RWPE1 (cell line): ENCODE measurements around the gene SNAPIN.
A peak's percentile ranks its signal among the peaks of the same experiment; 100 is the strongest.

Source experiments
- CTCF ChIA-PET: fragments of 350-600 bp; sonication (Branson Sonifier 250); formaldehyde crosslinking; extraction: SDS; loops from one replicate; lab custom pipeline; 2021; lab: Yijun Ruan, JAX
- POLR2A ChIA-PET: fragments of 400-600 bp; formaldehyde crosslinking; extraction: SDS; loops from one replicate; lab custom pipeline; 2020; ENCODE audit warnings: antibody characterized with exemption; ENCODE audit not compliant: low non-redundant PET; lab: Yijun Ruan, JAX
- DNase-seq: peaks from one replicate; pipeline ENCODE4 v3.0.0; 2012; ENCODE audit warnings: low spot score
- H3K27ac ChIP-seq: fragments of 450-650 bp; 2 replicates; pipeline ENCODE4 v1.5.1; 2017
- CTCF ChIP-seq: fragments of 450-650 bp; conservative IDR thresholded peaks from 2 replicates; pipeline ENCODE4 v1.5.1; 2017; ENCODE audit warnings: low read depth, mild to moderate bottlenecking

SNAPIN gene

GRCh38 chr1:153698923-153699714 is 40.6 kb downstream of the SNAPIN start:
- no peak for TF ChIP-seq CTCF
- no peak overlapping the region for H3K27ac ChIP-seq
- peak; percentile 41 for DNase-seq
- ChIA-PET POLR2A (no interaction called here), CTCF (no interaction called here)

- CTCF ChIA-PET = no interaction called here
- TF ChIP-seq CTCF = no peak
- DNase-seq = no peak
- no peak overlapping the region for H3K27ac ChIP-seq
- POLR2A ChIA-PET = no interaction called here
Observed at GRCh38 chr1:153699768-153700167, 41.3 kb downstream of the SNAPIN start.

GRCh38 chr1:153705484-153705883 is 47.0 kb downstream of the SNAPIN start:
- H3K27ac ChIP-seq = no peak overlapping the region
- no peak for TF ChIP-seq CTCF
- POLR2A ChIA-PET = no interaction called here
- CTCF ChIA-PET = interaction anchor here (0.6 kb wide), 1 partner anchor 25 kb away, joined by 4 read pairs; no protein-coding TSS in a partner anchor
- no peak for DNase-seq

GRCh38 chr1:153711026-153711425 is 52.5 kb downstream of the SNAPIN start:
- ChIA-PET POLR2A (no interaction called here), CTCF (no interaction called here)
- TF ChIP-seq CTCF = no peak
- no peak for DNase-seq
- no peak overlapping the region for H3K27ac ChIP-seq
